Left ventricle myocardium superior (tissue), 1 donor: Measurements from ENCODE around the gene CLDN24. TPM values are rescaled to one million over a fixed set of nuclear protein-coding genes. Genes with fewer than 3 reads are reported as not detected.

Experiments used
- ATAC-seq: fragments of 200-7000 bp; cut with Tn5 transposase; one replicate; pipeline ENCODE4 v1.9.1; 2020; ENCODE audit warnings: mild to moderate bottlenecking, moderate library complexity
- DNase-seq: peaks from one replicate; pipeline ENCODE4 v3.0.0-alpha.2; 2020
- intact Hi-C: fragments of 100-400 bp; cut with micrococcal nuclease; formaldehyde crosslinking; loops from one replicate; pipeline ENCODE4 v1.11.0; 2022
- long read RNA-seq: library from polyadenylated mRNA; unstranded; transcript quantifications from one replicate; pipeline ENCODE4 v2.0.0, GENCODE V29; 2021
- total RNA-seq: library from RNA; stranded (reverse); fragmentation: NEBNext Ultra II Directional; extraction: Animal tissue kit (Norgen Biotek cat#: 25700); gene quantifications from one replicate; pipeline ENCODE4 v1.2.1, GENCODE V29; 2021
- donor health status: DM: no; HTN: yes; CAD: no; lungs with severe emphysema.

Gene CLDN24
- total RNA-seq = not detected
- long read RNA-seq = 0 reads

DNA sequence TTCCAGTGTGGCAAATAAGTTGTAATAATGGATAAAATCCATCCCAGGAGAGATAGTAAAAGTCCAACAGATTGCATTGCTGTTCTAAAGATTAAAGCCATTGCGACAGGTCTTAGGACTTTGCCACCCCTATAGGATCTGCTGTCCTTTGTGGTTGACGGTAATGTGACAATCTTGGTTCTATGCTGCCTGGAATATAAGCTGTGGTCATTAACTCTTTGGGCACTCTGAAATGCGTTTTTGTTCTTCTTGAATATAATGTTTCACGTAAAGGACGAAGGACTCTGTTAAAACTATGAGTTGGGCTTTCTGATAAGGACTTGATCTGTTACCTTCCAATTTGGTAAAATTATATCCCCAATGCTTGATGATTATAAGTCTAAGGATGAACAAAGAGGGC is at the start of gene CLDN24:
CLDN24 (minus strand) TSS at position 101 of the 400 bp plus-strand sequence; CDS start at position 101, 0 bp downstream.
- DNase-seq (no peak), ATAC-seq (no peak)
- intact Hi-C loops = no loop called here

- intact Hi-C loops = no loop called here
- DNase-seq = no peak
These were observed 48.6 kb upstream of the CLDN24 start for GRCh38 chr4:183370786-183371185.

DNA sequence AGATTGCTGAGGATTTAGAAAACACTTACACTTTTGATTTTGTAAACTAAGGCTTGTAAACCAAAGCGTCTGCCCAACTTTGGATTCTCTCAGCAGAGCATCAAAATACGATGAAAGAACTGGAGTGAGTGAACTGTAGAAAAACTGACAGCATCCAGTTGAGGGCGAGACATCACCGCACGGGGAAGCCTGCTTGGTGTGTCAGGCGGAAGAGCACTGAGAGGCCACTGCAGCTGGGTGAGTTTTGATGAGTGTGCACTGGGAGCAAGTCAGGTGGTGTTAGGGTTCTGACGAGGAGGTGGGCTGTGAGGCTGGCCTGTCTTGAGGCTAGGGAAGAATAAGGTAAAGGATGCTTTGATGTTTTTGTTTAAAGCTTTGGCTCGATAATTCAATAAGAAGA is 46.8 kb upstream of the CLDN24 start:
- intact Hi-C loops = no loop called here
- DNase-seq (no peak), ATAC-seq (no peak)

More at GRCh38 chr4:183370786-183371185, 48.6 kb upstream of the CLDN24 start:
- no peak for ATAC-seq

GRCh38 chr4:183366206-183366835 is 44.1 kb upstream of the CLDN24 start:
- ATAC-seq = no peak
- no peak for DNase-seq
- intact Hi-C loops = no loop called here

DNA sequence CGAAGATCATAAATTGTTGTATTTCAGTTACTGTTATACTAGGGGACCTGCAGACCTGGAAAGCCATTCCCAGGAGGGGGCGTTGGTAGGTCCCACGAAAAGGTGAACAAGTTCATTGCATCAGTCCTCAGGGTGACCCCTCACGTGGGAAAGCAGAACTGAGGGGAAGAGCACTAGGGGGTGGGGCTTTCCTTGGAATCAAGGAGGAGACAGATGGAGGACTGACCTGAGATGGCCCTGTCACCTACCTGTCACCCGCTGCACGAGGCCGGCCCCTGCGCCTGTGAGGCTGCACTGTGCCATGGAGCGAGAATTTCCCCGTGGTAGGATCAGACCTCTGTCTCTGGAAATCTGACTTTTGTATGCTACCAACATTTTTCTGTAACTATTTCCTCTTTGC is 41.8 kb upstream of the CLDN24 start:
- ATAC-seq (no peak), DNase-seq (no peak)
- intact Hi-C loops = no loop called here

DNA sequence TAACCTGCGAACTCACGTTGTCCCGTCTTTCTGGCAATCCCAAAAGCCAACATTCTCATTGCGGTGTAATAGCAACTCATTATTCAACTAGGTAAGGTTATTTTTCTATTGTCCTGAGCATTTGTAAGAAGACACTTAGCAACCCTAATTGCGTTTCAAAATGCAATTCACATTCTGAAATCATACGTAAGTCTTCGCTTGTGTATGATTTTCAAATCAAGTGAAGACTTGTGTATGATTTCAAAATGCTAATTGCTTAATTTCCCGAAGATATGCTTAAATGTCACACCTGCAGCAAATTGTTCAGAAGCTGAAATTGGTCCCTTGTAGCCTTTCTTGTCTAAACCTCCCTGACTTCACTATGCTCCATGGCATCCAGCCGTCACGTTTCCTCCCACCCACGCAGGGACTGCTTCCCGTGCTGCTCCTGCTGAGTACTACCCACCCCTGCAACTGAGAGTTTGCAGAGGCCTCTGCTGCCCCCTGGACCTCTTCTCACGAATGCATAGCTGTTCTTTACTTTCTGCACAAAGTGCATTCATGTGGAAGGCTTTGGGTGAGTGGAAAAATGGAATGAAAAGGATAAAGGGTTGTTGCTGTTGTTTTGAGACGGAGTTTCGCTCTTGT is 40.8 kb upstream of the CLDN24 start:
- ATAC-seq = no peak
- DNase-seq = no peak
- intact Hi-C loops = no loop called here

DNA sequence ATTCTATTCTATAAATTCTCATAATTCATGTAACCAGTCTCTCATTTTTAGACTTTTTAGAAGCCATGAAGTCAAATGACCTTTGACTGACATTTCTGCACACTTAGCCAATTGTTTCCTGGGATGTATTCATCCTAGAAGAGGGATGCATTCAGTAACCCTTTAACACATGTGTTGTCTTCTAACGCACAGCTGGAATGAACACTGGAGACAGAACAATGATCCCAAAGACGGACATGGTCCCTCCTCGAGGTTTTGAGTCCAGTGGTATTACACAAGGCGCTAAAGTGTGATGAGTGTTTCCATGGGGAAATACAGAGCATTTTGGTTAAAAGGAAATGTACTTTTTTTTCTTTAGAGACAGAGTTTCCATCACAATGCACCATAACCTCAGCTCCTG is 39.8 kb upstream of the CLDN24 start:
- ATAC-seq (no peak), DNase-seq (no peak)
- intact Hi-C loops = no loop called here

GRCh38 chr4:183360161-183360919 is 38.1 kb upstream of the CLDN24 start:
- intact Hi-C loops = no loop called here
- ATAC-seq (no peak), DNase-seq (no peak)

GRCh38 chr4:183358215-183358755 is 36.1 kb upstream of the CLDN24 start:
- ATAC-seq = no peak
- intact Hi-C loops = no loop called here
- no peak for DNase-seq

- no peak for ATAC-seq
- no peak for DNase-seq
- intact Hi-C loops = no loop called here
These were observed 34.9 kb upstream of the CLDN24 start for GRCh38 chr4:183356931-183357675.

DNA sequence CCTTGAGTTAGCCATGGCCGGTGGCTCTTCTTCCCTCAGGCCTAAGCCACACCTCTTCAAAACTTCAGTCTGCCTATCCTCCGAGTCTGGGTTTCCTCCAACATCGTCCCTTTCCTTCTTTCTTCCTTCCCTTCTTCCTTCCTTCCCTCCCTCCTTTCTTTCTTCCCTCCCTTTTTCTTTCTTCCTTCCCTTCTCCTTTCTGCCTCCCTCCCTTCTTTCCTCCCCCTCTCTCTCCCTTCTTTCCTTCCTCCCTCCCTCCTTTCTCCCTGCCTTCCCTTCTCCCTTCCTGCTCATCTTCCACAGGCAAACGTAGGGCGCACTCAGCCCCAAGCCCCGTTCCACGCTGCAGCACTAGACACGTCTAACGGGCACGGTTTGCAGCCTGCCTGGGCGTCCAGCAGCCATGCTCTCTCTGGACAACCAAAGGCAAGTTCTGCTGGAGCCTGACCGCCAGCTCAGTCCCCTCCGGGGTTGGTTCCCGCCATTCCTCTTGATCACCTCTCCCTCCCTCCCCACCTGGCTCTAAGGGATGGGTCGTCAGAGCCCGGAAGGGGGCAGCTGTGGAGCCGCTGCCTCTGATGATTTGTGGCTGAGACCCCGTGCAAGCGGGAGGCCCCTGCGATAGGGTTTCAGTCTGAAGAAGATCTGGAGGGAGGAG is 34.1 kb upstream of the CLDN24 start:
- intact Hi-C loops = no loop called here
- DNase-seq (no peak), ATAC-seq (no peak)

DNA sequence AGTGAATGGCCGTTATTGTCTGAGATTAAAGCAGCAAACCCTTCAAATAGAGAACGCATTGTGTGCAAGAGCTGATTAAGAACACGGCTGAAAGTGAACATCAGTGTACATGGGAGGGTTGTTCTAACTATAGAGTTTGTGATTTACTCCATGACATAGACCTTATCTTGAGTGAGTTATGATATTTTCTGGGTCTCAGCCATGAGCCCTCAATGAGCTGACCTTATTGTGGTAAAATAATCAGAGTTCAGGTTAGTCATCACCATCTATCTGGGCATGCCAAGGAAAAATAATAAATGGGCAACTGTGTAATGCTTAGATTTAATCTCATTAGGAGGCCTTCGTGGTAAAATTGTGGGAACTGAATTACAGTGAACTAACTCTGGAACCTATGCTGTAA is 33.2 kb upstream of the CLDN24 start:
- DNase-seq (no peak), ATAC-seq (no peak)
- intact Hi-C loops = no loop called here

DNA sequence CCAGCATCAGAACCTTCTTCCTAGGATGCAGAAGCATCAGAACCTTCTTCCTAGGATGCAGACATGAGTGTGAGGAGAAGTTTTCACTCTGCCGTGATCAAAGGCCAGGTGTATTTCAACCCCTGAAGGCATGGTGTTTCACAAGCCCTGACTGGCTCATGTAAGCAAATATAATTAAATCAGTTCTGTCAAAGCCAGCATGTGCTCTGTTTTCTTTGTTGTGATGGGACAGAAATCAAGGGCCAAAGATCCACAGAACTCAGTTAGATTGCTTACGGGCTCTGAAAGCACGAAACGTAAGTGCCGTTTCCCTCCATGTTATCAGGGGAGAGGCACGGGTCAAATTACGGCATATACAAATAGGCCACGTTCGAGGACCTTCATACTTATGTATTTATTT is 32.0 kb upstream of the CLDN24 start:
- no peak for ATAC-seq
- intact Hi-C loops = no loop called here
- DNase-seq = no peak

DNA sequence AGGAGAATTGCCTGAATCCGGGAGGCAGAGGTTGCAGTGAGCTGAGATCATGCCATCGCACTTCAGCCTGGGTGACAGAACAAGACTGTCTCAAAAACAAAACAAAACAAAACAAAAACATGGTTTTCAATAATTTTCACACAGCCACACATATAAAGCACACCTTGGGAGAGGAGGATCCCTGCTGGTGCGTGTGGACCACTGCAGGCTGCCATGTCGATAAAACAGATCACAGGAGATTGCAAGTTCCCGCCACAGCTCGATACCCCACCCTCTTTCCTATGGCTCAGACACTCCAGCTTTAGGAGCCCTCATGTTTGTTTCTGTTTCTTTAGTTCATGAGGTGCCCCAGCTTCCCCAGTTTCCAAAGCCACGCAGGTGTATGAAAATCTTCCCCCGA is 31.3 kb upstream of the CLDN24 start:
- intact Hi-C loops = no loop called here
- DNase-seq = no peak
- ATAC-seq = no peak

DNA sequence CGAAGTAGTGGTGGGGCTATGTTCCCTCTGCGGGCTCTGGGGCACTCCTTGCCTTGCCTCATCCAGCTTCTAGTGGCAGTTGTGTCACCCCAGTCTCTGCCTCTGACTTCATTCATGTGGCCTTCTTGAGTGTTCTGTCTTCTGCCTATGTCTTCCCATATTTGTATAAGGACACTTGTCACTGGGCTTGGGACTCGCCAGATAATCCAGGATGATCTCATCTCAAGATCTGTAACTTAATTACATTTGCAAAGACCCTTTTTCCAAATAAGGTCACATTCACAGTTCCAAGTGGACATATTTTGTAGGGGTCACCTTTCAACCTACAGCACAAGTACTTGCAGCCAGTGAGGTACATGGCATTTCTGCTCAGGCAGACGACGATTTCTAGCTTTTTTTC is 30.3 kb upstream of the CLDN24 start:
- DNase-seq (no peak), ATAC-seq (no peak)
- intact Hi-C loops = no loop called here

DNA sequence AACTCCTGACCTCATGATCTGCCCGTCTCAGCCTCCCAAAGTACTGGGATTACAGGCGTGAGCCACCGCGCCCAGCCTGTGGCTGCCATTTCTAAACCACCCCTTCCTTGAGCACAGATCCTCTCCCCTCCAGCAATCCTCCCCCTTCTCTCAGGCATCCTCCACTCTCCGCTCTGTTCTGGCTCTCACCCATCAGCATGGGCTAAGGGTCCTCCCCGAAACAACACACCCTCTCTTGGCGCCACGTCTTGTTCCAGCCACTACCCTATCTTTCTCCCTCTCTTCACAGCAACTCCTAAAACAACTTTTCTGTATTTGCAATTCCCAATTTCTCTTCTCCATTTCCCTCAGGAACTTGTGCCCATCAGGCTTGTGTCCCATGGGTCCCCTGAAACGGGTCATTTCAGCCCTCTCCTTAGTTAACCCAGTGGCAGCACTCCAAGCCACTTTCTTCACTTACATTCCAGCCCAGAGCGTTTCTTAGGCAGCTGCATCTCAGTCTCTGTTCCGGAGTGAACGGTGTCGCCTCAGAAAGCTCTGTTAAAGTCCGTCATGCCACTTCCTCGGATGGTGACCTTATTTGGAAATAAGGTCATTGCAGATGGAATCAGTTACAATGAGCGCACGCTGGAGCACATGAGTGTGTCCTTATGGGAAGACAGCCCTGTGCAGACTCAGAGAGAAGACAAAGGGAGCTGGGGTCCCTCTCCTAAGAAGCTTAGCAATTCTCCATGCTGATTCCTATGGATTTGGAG is 28.3 kb upstream of the CLDN24 start:
- ATAC-seq (no peak), DNase-seq (no peak)
- intact Hi-C loops = no loop called here

DNA sequence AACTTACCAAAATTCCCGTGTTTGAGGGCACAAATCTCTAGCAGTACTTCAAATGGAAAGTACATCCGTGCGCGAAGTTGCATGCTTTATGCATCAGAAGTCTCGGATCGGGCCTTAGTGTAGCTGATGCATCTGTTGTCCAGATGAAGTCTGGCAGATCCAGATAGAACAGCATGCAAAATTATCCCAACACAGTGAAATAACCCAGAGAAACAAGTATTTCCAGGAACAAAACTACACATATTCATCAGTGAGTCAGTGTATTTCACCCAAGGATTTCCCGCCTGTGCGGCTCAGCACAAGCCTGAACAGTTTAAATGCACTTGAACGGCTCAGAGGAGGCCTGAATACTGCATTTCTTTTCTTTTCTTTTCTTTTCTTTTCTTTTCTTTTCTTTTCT is 27.4 kb upstream of the CLDN24 start:
- intact Hi-C loops = no loop called here
- ATAC-seq (no peak), DNase-seq (no peak)
